Gastroesophageal sphincter (tissue), 3 donors: ENCODE measurements around the gene USP6NL.

Experiments used
- EP300 ChIP-seq: sonication (generic); formaldehyde crosslinking; IDR thresholded peaks from one replicate; pipeline ENCODE4 v1.6.1; 2017; ENCODE audit warnings: antibody characterized with exemption, mild to moderate bottlenecking
- POLR2A ChIP-seq, 2 donors: fragments of 450-650 bp; IDR thresholded peaks; one replicate each; pipeline ENCODE4 v1.6.1; 2017; ENCODE audit warnings: antibody characterized with exemption in 2 of 2, mild to moderate bottlenecking in 2 of 2, moderate library complexity in 1 of 2
- POLR2AphosphoS5 ChIP-seq: sonication (generic); formaldehyde crosslinking; IDR thresholded peaks from one replicate; pipeline ENCODE4 v1.6.1; 2017; ENCODE audit warnings: antibody characterized with exemption
- TF ChIP-seq, protein P1 (sequence below), 4 experiments: fragments of 200-600 bp in 2 of 4; fragments of 450-650 bp in 2 of 4; sonication (generic) in 1 of 4; IDR thresholded peaks; one replicate each; pipeline ENCODE4 v1.5.1; 2017 to 2019; ENCODE audit warnings: antibody characterized with exemption in 4 of 4, mild to moderate bottlenecking in 2 of 4, moderate library complexity in 2 of 4

- TF ChIP-seq, protein P1, sequence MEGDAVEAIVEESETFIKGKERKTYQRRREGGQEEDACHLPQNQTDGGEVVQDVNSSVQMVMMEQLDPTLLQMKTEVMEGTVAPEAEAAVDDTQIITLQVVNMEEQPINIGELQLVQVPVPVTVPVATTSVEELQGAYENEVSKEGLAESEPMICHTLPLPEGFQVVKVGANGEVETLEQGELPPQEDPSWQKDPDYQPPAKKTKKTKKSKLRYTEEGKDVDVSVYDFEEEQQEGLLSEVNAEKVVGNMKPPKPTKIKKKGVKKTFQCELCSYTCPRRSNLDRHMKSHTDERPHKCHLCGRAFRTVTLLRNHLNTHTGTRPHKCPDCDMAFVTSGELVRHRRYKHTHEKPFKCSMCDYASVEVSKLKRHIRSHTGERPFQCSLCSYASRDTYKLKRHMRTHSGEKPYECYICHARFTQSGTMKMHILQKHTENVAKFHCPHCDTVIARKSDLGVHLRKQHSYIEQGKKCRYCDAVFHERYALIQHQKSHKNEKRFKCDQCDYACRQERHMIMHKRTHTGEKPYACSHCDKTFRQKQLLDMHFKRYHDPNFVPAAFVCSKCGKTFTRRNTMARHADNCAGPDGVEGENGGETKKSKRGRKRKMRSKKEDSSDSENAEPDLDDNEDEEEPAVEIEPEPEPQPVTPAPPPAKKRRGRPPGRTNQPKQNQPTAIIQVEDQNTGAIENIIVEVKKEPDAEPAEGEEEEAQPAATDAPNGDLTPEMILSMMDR (IDR thresholded peaks at IDR 0.05), result no peak
- TF ChIP-seq POLR2AphosphoS5 (no peak), POLR2A (IDR thresholded peaks at IDR 0.05) (no peak), EP300 (no peak)
These were observed 162.8 kb downstream of the USP6NL start for GRCh38 chr10:11448545-11449244.
